ENCODE data around the gene SLC1A2.

Gene SLC1A2

DNA sequence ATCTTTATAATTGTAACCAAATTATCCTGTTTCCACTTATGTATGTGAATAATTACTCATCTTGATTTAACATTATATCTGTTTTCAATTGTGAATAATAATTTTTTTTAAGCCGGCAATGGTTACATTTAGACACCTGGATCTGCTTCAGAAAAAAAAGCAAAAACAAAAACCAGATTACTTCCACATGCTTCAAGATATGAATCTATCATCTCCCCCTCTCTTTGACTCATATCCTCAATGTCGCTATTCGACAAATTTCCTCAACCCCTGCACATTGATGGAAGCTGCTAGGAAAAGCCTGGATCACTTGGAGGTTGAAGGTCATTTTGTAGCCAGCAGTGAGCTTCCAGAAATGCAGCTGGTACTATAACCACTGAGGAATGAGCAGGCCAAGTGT lies 42.7 kb downstream of the SLC1A2 start:
- Histone ChIP-seq H2AFZ (ENCODE audit: low read depth, low read length) (no peak overlapping the region), H3K36me3 (replicated peaks; ENCODE audit: low read depth, low read length) (no peaks in the 10 kb centered on the region), H3K9me3 (ENCODE audit: insufficient read depth, low read length) (no peaks in the 10 kb centered on the region), H3K27me3 (ENCODE audit: low read depth, low read length) (peaks cover 9% of the 10 kb centered on the region; the same call in 1 of the 2 replicates), H3K4me1 (ENCODE audit: low read length) (no peaks in the 10 kb centered on the region), H3K9ac (ENCODE audit: low read length) (no peak overlapping the region), H3K4me3 (ENCODE audit: low read length) (no peak overlapping the region), H3K79me2 (ENCODE audit: low read length) (no peaks in the 10 kb centered on the region), H3K27ac (ENCODE audit: low read length) (no peak overlapping the region), H4K20me1 (ENCODE audit: insufficient read depth, low read length) (no peaks in the 10 kb centered on the region), H3K4me2 (ENCODE audit: low read length) (no peak overlapping the region)
- TF ChIP-seq, protein P1, sequence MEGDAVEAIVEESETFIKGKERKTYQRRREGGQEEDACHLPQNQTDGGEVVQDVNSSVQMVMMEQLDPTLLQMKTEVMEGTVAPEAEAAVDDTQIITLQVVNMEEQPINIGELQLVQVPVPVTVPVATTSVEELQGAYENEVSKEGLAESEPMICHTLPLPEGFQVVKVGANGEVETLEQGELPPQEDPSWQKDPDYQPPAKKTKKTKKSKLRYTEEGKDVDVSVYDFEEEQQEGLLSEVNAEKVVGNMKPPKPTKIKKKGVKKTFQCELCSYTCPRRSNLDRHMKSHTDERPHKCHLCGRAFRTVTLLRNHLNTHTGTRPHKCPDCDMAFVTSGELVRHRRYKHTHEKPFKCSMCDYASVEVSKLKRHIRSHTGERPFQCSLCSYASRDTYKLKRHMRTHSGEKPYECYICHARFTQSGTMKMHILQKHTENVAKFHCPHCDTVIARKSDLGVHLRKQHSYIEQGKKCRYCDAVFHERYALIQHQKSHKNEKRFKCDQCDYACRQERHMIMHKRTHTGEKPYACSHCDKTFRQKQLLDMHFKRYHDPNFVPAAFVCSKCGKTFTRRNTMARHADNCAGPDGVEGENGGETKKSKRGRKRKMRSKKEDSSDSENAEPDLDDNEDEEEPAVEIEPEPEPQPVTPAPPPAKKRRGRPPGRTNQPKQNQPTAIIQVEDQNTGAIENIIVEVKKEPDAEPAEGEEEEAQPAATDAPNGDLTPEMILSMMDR (IDR thresholded peaks at IDR 0.05; ENCODE audit: low read depth, low read length), result no peak
- no peak for TF ChIP-seq EZH2phosphoT487 (IDR thresholded peaks at IDR 0.05; ENCODE audit: low read depth)

- H3K36me3 ChIP-seq (replicated peaks; ENCODE audit: low read depth, low read length), result no peaks in the 10 kb centered on the region
- no peak overlapping the region for H3K4me3 ChIP-seq (ENCODE audit: low read length)
- H2AFZ ChIP-seq (ENCODE audit: low read depth, low read length), result no peak overlapping the region
- no peaks in the 10 kb centered on the region for H3K4me1 ChIP-seq (ENCODE audit: low read length)
- no peaks in the 10 kb centered on the region for H3K9me3 ChIP-seq (ENCODE audit: insufficient read depth, low read length)
- TF ChIP-seq EZH2phosphoT487 (IDR thresholded peaks at IDR 0.05; ENCODE audit: low read depth), result no peak
- TF ChIP-seq, protein P1 (IDR thresholded peaks at IDR 0.05; ENCODE audit: low read depth, low read length), result no peak
- H3K9ac ChIP-seq (ENCODE audit: low read length), result no peak overlapping the region
- H3K27ac ChIP-seq (ENCODE audit: low read length), result no peak overlapping the region
- no peaks in the 10 kb centered on the region for H3K79me2 ChIP-seq (ENCODE audit: low read length)
- peaks cover 9% of the 10 kb centered on the region; the same call in 1 of the 2 replicates for H3K27me3 ChIP-seq (ENCODE audit: low read depth, low read length)
- H4K20me1 ChIP-seq (ENCODE audit: insufficient read depth, low read length), result no peaks in the 10 kb centered on the region
- no peak overlapping the region for H3K4me2 ChIP-seq (ENCODE audit: low read length)
Observed at GRCh38 chr11:35376118-35376510, 43.2 kb downstream of the SLC1A2 start.

- Histone ChIP-seq H4K20me1 (ENCODE audit: insufficient read depth, low read length) (no peaks in the 10 kb centered on the region), H3K4me2 (ENCODE audit: low read length) (no peak overlapping the region), H3K27ac (ENCODE audit: low read length) (no peak overlapping the region), H3K27me3 (ENCODE audit: low read depth, low read length) (peaks cover 9% of the 10 kb centered on the region; the same call in 1 of the 2 replicates), H3K4me3 (ENCODE audit: low read length) (no peak overlapping the region), H3K79me2 (ENCODE audit: low read length) (no peaks in the 10 kb centered on the region), H2AFZ (ENCODE audit: low read depth, low read length) (0 out of 2 replicates have a peak overlapping the region, but pooled peaks have one; percentile 15), H3K9ac (ENCODE audit: low read length) (no peak overlapping the region), H3K36me3 (replicated peaks; ENCODE audit: low read depth, low read length) (no peaks in the 10 kb centered on the region), H3K4me1 (ENCODE audit: low read length) (no peaks in the 10 kb centered on the region), H3K9me3 (ENCODE audit: insufficient read depth, low read length) (no peaks in the 10 kb centered on the region)
- TF ChIP-seq, protein P1 (IDR thresholded peaks at IDR 0.05; ENCODE audit: low read depth, low read length), result no peak
- TF ChIP-seq EZH2phosphoT487 (IDR thresholded peaks at IDR 0.05; ENCODE audit: low read depth), result no peak
Observed at GRCh38 chr11:35375332-35376117, 43.8 kb downstream of the SLC1A2 start.

DNA sequence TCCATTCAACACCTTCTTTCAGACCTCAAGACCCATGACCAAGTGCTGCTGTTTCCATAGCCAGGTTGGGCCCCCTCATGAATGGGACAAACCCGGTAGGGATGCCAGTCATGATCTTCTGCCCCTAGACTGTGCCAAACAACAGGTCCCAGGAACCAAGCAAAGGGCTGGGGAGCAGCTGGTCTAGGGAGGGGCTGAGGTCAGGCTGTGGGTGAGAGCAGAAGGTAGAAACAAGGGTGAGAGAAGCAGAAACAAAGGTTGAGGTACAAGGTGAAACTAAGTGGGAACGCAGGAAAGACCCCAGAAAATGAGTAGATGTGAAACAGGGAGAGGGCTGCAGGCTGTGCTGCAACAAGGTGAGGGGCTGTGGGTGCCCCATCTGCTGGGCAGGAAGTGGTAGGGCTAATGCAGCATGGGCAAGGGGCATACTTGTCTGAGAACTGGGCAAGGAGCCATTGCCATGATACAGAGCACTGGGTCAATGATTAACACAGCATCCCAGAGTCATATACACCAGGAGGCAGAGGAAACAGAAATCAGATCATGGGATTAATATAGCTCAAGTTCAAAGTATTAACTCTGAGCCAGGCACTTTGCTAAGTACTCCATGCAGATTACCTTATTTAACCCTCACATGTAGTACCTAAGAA lies 45.9 kb downstream of the SLC1A2 start:
- H3K4me1 ChIP-seq (ENCODE audit: low read length), result no peaks in the 10 kb centered on the region
- H3K79me2 ChIP-seq (ENCODE audit: low read length), result no peaks in the 10 kb centered on the region
- no peaks in the 10 kb centered on the region for H3K9me3 ChIP-seq (ENCODE audit: insufficient read depth, low read length)
- H3K27ac ChIP-seq (ENCODE audit: low read length), result no peak overlapping the region
- 0 out of 2 replicates have a peak, but pooled peaks cover 12% of the 10 kb centered on the region for H3K27me3 ChIP-seq (ENCODE audit: low read depth, low read length)
- no peak overlapping the region for H3K4me2 ChIP-seq (ENCODE audit: low read length)
- no peak overlapping the region for H2AFZ ChIP-seq (ENCODE audit: low read depth, low read length)
- H3K4me3 ChIP-seq (ENCODE audit: low read length), result no peak overlapping the region
- no peaks in the 10 kb centered on the region for H4K20me1 ChIP-seq (ENCODE audit: insufficient read depth, low read length)
- H3K36me3 ChIP-seq (replicated peaks; ENCODE audit: low read depth, low read length), result no peaks in the 10 kb centered on the region
- no peak overlapping the region for H3K9ac ChIP-seq (ENCODE audit: low read length)
- TF ChIP-seq, protein P1 (IDR thresholded peaks at IDR 0.05; ENCODE audit: low read depth, low read length), result no peak
- TF ChIP-seq EZH2phosphoT487 (IDR thresholded peaks at IDR 0.05; ENCODE audit: low read depth), result no peak
